GM13977 (cell line): ENCODE data around the gene EIPR1.

Experiments used
- DNase-seq: peaks from one replicate; pipeline ENCODE4 v3.0.0; 2012; ENCODE audit warnings: low spot score
- in situ Hi-C: fragments of 300-500 bp; cut with MboI; formaldehyde crosslinking; loops from one replicate; pipeline ENCODE4 v1.12.0; 2022; ENCODE audit warnings: low sequenced_read_pairs, low pct_unique_long_range_greater_than_20kb, mixed read lengths, inconsistent platforms; ENCODE audit not compliant: unreplicated experiment
- TF ChIP-seq, protein P1 (sequence below): IDR thresholded peaks from 2 replicates; pipeline ENCODE4 v1.5.1; 2012; ENCODE audit warnings: mild to moderate bottlenecking, control low read depth; ENCODE audit not compliant: insufficient read depth; ENCODE audit errors: extremely low read depth, missing control alignments

Gene EIPR1

DNA sequence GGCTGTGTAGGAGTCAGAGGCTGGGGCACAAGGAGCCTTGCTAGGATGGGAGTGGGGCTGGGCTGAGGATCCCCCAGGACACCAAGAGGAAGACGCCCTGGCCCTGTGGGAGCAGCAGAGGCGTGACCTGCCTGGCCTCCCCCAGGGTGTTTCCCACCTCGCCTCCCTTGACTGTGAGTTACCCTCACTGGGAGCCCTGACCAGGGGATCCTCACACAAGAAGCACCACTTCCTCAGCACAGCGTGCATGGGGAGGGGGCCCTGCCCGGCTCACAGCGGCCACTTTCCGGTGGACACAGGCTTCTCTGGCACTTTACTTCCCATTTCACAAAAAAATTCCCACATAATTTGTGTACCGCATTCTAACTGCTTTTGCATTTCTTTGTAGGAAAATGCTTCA, 187.7 kb downstream of the EIPR1 start:
- DNase-seq, result no peak
- TF ChIP-seq, protein P1, sequence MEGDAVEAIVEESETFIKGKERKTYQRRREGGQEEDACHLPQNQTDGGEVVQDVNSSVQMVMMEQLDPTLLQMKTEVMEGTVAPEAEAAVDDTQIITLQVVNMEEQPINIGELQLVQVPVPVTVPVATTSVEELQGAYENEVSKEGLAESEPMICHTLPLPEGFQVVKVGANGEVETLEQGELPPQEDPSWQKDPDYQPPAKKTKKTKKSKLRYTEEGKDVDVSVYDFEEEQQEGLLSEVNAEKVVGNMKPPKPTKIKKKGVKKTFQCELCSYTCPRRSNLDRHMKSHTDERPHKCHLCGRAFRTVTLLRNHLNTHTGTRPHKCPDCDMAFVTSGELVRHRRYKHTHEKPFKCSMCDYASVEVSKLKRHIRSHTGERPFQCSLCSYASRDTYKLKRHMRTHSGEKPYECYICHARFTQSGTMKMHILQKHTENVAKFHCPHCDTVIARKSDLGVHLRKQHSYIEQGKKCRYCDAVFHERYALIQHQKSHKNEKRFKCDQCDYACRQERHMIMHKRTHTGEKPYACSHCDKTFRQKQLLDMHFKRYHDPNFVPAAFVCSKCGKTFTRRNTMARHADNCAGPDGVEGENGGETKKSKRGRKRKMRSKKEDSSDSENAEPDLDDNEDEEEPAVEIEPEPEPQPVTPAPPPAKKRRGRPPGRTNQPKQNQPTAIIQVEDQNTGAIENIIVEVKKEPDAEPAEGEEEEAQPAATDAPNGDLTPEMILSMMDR, result no peak
- in situ Hi-C loops, result no loop called here

- DNase-seq, result no peak
- TF ChIP-seq, protein P1, result no peak
- in situ Hi-C loops, result no loop called here
Measured at GRCh38 chr2:3189076-3189591, 188.5 kb downstream of the EIPR1 start.

DNA sequence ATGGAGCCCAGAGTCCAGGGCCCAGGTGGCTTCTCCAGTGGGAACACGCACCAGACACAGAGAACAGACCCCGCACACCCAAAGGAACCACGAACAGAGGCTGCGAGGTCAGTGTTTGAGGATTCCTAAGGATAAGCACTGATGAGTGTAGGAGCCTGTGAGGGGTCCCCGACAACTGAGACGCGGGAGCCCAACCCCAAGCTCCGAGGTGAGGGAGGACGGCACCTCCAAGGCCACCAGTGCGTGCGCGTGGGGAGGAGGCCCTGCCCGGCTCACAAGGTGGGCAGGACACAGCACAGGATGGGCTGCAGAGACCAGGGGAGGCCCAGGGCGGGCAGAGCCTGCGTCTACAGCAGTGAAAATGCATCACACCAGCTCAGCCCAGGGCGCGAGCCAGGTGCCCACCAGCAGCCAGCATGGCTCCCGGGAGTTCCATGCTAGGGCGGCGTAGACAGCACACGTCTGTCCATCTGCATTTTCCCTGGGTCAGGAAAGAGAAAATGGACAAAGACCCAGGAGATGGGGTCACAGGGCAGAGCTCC, 189.1 kb downstream of the EIPR1 start:
- in situ Hi-C loops, result no loop called here
- no peak for DNase-seq
- TF ChIP-seq, protein P1, result no peak

DNA sequence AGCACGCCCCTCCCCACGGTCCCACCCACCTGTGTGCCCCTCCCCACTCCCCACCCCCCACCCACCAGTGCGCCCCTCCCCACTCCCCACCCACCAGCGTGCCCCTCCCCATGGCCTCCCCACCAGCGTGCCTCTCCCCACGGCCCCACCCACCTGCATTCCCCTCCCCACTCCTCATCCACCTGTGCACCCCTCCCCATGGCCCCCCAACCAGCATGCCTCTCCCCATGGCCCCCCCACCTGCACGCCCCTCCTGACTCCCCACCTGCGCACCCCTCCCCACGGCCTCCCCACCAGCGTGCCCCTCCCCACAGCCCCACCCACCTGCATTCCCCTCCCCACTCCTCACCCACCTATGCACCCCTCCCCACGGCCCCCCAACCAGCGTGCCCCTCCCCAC, 190.2 kb downstream of the EIPR1 start:
- in situ Hi-C loops, result no loop called here
- TF ChIP-seq, protein P1, result no peak
- DNase-seq, result no peak

DNA sequence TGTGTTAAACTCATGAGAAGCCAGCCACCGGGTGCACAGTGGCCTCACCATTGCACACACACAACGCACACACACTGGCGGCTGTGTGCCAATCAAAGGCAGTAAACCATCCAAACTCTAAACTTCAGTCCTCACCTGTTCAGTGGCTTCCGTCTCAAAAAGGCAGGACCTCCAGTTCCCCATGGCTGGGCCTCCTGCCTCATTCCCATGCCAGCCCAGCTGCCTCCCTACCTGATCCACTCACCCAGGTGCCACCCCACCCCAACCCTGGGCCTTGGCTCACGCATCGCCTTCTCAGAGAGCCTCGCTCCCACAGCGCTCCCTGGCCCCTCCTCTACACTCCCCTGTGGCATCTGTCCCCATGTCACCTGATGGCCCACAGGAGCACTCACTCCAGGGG, 190.9 kb downstream of the EIPR1 start:
- in situ Hi-C loops, result no loop called here
- DNase-seq, result no peak

DNA sequence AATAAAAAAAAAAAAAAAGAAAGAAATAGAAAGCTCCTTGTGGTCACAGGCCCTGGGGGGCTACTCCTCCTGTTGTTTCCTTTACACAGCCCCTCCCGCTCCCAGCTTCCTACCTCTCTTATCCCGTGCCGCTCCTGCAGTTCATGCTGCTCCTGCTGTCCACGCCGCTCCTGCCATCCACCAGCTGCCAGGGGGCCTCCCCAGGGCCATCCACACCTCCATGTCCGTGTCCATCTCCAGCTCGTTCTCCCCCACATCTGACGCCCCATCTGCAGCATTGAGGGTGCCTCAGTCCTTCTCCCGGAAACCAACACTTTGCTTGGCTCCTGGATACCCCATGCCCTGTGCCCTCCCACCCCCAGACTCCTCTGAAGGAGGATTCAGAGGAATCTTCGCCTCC, 191.7 kb downstream of the EIPR1 start:
- in situ Hi-C loops, result no loop called here
- DNase-seq, result no peak
- TF ChIP-seq, protein P1, result no peak

More for the DNA sequence above, 190.9 kb downstream of the EIPR1 start:
- TF ChIP-seq, protein P1, result no peak

- in situ Hi-C loops, result no loop called here
- TF ChIP-seq, protein P1, result no peak
- DNase-seq, result no peak
Measured at GRCh38 chr2:3185256-3185655, 192.4 kb downstream of the EIPR1 start.
